ENCODE results near the gene SORBS1.

The SORBS1 gene

DNA sequence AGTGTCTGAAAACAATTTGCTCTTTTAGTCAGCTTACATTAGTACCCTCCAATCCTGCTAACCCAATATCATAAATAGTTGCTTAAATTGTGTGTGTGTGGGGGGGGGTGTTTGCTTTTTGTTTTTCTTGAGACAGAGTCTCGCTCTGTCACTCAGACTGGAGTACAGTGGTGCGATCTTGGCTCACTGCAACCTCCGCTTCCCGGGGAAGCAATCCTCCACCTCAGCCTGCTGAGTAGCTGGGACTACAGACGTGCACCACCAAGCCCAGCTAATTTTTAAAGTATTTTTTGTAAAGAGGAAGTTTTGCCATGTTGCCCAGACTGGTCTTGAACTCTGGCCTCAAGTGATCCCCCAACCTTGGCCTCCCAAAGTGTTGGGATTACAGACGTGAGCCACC lies 196.8 kb downstream of the SORBS1 start:
- DNase-seq, result no peak
- TF ChIP-seq, protein P1, sequence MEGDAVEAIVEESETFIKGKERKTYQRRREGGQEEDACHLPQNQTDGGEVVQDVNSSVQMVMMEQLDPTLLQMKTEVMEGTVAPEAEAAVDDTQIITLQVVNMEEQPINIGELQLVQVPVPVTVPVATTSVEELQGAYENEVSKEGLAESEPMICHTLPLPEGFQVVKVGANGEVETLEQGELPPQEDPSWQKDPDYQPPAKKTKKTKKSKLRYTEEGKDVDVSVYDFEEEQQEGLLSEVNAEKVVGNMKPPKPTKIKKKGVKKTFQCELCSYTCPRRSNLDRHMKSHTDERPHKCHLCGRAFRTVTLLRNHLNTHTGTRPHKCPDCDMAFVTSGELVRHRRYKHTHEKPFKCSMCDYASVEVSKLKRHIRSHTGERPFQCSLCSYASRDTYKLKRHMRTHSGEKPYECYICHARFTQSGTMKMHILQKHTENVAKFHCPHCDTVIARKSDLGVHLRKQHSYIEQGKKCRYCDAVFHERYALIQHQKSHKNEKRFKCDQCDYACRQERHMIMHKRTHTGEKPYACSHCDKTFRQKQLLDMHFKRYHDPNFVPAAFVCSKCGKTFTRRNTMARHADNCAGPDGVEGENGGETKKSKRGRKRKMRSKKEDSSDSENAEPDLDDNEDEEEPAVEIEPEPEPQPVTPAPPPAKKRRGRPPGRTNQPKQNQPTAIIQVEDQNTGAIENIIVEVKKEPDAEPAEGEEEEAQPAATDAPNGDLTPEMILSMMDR (IDR thresholded peaks at IDR 0.05), result no peak
- peaks cover 46 to 58% (median 56%) of the 10 kb centered on the region in 3 donors for H3K36me3 ChIP-seq
- no peaks in the 10 kb centered on the region for H3K9me3 ChIP-seq
- H3K27ac ChIP-seq, result peak overlapping the region; percentile 24 to 49
- H3K4me3 ChIP-seq, result no peak overlapping the region
- H3K4me1 ChIP-seq, result peaks cover 0 to 98% (median 30%) of the 10 kb centered on the region in 4 donors
- intact Hi-C loops (cut with DNase I; ENCODE audit: low total_unique reads), result no loop called here
- no peaks in the 10 kb centered on the region for H3K27me3 ChIP-seq

DNA sequence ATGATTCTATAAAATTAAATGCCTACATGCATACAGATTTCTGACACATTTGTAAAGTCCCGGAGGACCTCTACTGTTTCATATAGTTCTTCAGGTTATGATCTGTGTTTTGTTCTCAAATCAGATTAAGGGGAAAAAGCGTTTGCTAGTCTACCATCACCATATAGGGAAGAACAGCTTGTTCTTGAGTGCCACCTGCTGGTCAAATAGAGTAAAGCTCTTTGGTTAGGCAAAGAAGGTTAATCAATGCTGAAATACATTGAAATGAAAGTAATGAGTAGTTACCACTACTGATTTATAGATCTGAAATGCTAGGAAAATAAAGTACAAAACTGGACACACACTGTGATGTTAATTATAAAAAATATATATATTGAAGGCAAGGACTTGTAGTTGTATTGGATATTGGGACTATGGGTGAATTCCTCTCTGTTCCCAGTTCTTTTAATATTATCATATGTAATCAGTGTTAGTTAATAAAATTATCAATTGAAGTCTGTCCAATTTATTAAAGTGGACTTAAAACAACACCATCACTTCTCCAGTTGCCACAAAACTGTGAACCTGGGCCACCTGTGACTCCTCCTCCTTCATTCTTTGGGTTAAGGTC lies 197.8 kb downstream of the SORBS1 start:
- intact Hi-C loops (cut with DNase I; ENCODE audit: low total_unique reads), result no loop called here
- TF ChIP-seq, protein P1 (IDR thresholded peaks at IDR 0.05), result peak; percentile 86 to 89
- Histone ChIP-seq H3K9me3 (no peaks in the 10 kb centered on the region), H3K4me1 (peaks cover 0 to 90% (median 30%) of the 10 kb centered on the region in 4 donors), H3K27ac (peak overlapping the region in 1 of 2 donors; percentile 49), H3K27me3 (no peaks in the 10 kb centered on the region), H3K36me3 (peaks cover 47 to 59% (median 57%) of the 10 kb centered on the region in 3 donors), H3K4me3 (no peak overlapping the region)
- no peak for DNase-seq

DNA sequence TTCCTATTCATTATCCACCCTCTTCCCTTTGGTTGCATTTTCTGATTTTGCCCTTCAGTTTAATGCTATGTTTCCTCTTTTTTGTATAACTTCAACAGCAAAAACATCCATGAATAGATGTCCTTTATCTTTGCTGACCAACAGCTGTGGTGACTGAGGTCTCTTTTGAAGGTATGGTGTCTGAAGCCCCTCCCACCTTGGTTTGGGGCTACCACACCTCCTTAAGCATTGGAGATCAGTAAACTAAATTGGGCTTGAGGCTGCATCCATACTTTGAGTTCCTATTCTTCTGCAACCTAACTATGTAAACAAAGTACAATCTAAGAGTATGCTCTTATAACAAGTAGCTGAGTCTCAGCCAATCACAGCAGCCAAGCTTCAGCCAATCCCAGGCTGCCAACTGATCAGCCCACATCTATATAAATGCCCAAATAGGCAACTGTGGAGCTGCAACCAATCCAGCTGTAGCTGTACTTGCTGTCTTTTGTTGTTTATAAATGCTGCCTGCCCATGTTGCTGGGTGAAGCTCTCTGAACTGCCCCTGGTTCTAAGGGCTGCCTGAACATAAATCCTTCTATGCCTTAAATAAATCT lies 201.0 kb downstream of the SORBS1 start:
- TF ChIP-seq, protein P1 (IDR thresholded peaks at IDR 0.05), result no peak
- Histone ChIP-seq H3K4me1 (peaks cover 0 to 65% (median 29%) of the 10 kb centered on the region in 4 donors), H3K27me3 (no peaks in the 10 kb centered on the region), H3K36me3 (peaks cover 46 to 56% (median 56%) of the 10 kb centered on the region in 3 donors), H3K9me3 (no peaks in the 10 kb centered on the region), H3K27ac (peak overlapping the region; percentile 9 to 48), H3K4me3 (no peak overlapping the region)
- intact Hi-C loops (cut with DNase I; ENCODE audit: low total_unique reads), result no loop called here
- DNase-seq, result no peak

DNA sequence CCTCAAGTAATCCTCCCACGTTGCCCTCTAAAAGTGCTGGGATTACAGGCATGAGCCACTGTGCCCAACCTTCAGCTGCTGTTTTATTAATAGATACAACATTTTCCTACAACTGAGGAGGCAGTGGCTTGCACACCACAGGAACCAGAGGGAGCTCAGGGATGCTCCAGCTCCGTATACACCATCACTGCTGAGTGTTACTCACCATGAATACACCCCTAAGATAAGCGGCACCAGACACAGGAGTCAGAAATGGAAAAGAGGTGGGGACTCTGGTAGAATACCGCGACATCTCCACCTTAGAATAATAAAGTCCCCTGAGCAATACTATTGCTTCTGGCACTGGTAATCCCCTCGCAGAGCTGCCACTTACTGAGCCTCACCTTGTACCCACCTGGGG lies 201.7 kb downstream of the SORBS1 start:
- Histone ChIP-seq H3K4me1 (peaks cover 0 to 59% (median 27%) of the 10 kb centered on the region in 4 donors), H3K27ac (peak overlapping the region; percentile 9 to 48), H3K27me3 (no peaks in the 10 kb centered on the region), H3K4me3 (no peak overlapping the region), H3K9me3 (no peaks in the 10 kb centered on the region), H3K36me3 (peaks cover 54 to 61% (median 61%) of the 10 kb centered on the region in 3 donors)
- TF ChIP-seq, protein P1 (IDR thresholded peaks at IDR 0.05), result no peak
- intact Hi-C loops (cut with DNase I; ENCODE audit: low total_unique reads), result loop anchor here (10.0 kb wide), 1 partner anchor 495 kb away; no protein-coding TSS in a partner anchor
- DNase-seq, result no peak

DNA sequence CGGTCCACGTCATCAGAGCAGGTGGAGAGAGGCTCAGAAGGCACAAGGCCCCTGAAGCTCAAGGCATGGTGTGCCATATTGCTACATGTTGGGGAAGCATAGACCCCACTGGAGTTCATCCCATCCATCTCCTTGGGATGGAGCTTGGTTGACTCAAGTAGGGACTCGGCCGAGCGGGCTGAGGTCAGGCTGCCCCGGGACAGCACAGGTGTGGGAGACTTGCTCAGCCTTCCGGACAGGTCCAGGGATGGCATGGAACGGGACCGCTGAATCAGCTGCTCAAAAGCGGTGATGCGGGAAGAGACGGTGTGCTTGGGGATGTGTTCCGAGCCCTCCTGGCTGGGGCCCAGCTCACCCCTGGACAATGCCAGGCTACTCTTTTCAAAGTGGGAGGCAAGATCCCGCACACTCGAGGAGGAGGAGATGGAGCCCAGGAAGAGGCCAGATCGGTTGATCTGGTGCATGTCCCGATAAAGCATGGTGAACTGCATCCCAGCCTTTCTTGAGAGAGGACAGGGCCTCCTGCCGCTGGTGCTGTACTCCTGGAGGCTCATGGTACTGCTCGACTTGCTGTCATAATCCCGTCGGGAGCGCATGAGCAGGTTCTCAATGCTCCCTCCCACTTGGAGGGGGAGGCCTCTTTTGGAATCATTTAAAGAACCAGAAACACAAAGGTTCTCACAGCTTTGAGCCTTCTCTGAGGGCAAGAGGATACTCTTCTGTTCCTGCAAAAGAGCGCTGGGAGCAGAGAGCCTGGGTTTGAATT lies 204.8 kb downstream of the SORBS1 start:
- Histone ChIP-seq H3K27ac (no peak overlapping the region), H3K4me1 (peaks cover 0 to 54% (median 19%) of the 10 kb centered on the region in 4 donors), H3K9me3 (no peaks in the 10 kb centered on the region), H3K27me3 (no peaks in the 10 kb centered on the region), H3K36me3 (peaks cover 76 to 82% (median 80%) of the 10 kb centered on the region in 3 donors), H3K4me3 (no peak overlapping the region)
- TF ChIP-seq, protein P1 (IDR thresholded peaks at IDR 0.05), result no peak
- no peak for DNase-seq
- intact Hi-C loops (cut with DNase I; ENCODE audit: low total_unique reads), result loop anchor here (10.0 kb wide), 1 partner anchor 498 kb away; no protein-coding TSS in a partner anchor
